NAMALWA (cell line): ENCODE results near the gene STAT2.
A peak's percentile ranks its signal among the peaks of the same experiment; 100 is the strongest.
"Not testable (repeated sequence)": the region's sequence is repeated elsewhere in the genome, so short reads cannot be mapped to it uniquely, and the experiment has no call there.

Experiments
- DNase-seq: peaks from one replicate; pipeline ENCODE4 v3.0.0-alpha.2; 2015; ENCODE audit warnings: low spot score

Gene STAT2

GRCh38 chr12:56359851-56360767 lies at the start of gene STAT2:
STAT2 (minus strand) TSS chr12:56360107; CDS start chr12:56356571, 3,536 bp downstream.
- peak; percentile 99 for DNase-seq

DNA sequence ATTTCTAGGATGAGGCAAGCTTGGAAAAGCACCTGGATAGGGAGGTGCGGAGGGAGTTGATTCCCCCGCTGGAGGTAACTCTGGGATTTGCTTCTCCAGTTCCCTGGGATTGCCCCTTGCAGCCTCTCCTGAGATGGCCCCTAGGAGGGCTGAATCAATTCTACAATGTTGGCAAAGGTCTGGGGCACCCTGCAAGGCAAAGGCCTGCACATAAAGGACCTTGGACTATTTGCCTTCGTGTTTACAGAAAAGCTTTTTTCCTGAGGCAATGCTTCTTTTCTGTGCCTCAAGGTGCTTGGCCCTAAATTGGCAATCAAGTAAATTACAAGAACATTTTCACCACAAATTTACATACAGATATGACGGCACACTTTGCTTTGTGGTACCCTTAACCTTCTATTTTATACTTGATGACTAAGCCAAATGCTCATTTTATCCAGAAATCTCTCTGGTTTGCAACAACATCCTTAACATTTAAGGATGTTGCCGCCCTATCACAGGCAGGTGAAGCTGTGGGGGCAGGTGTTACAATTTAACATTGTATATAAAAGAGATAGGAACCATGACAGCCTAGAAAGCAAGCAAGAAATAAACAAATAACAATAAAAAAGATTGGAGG lies 49.0 kb upstream of the STAT2 start:
- no peak for DNase-seq

- DNase-seq = not testable (repeated sequence)
Measured at GRCh38 chr12:56404227-56404626, 44.3 kb upstream of the STAT2 start.

DNA sequence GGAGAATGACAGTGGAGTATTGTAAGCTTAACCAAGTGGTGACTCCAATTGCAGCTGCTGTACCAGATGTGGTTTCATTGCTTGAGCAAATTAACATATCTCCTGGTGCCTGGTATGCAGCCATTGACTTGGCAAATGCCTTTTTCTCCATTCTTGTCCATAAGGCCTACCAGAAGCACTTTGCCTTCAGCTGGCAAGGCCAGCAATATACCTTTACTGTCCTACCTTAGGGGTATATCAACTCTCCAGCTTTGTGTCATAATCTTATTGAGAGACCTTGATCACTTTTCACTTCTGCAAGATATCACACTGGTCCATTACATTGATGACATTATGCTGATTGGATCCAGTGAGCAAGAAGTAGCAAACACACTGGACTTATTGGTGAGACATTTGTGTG lies 41.7 kb upstream of the STAT2 start:
- DNase-seq = not testable (repeated sequence)

DNA sequence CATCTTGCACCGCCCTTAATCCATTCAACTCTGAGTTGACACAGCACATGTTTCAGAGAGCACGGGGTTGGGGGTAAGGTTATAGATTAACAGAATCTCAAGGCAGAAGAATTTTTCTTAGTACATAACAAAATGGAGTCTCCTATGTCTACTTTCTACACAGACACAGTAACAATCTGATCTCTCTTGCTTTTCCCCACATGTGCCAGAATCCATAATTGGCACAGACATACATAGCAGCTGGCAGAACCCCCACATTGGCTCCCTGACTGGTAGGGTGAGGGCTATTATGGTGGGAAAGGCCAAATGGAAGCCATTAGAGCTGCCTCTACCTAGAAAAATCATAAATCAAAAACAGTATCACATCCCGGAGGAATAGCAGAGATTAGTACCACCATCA lies 41.2 kb upstream of the STAT2 start:
- DNase-seq = not testable (repeated sequence)

- DNase-seq = not testable (repeated sequence)
Measured at GRCh38 chr12:56399466-56399865, 39.6 kb upstream of the STAT2 start.

DNA sequence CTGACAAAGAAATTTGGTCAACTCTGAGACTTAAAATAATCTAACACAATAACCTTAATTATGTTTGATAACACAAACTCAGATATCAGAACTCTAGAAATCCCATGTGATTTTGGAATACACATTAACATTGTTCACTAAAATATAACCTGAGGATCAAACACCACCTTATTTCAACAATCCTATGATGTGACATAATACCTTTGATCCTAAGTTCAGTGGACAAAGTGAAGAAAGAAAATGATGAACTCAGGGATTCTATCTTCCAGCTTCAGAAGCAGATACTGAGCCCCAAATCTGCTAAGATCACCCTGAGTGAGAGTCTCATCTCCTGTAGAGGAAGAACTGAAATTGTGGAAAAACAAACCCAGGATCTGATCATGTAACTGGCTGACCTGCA lies 38.4 kb upstream of the STAT2 start:
- no peak for DNase-seq

DNA sequence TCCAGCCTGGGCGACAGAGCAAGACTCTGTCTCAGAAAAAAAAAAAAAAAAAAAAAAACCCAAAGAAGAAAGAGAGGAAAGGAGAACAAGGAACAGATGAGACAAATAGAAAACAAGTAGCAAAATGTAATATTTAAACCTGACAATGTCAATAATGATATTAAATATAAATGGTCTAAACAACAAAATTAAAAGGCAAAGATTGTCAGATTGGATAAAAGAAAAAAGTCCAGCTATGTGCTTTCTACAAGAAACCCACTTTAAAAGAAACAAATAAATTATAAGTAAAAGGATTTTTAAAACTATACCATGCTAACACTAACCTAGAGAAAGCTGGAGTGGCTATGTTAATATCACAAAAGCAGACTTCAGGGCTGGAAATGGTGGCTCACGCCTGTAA lies 32.4 kb upstream of the STAT2 start:
- DNase-seq = no peak

DNA sequence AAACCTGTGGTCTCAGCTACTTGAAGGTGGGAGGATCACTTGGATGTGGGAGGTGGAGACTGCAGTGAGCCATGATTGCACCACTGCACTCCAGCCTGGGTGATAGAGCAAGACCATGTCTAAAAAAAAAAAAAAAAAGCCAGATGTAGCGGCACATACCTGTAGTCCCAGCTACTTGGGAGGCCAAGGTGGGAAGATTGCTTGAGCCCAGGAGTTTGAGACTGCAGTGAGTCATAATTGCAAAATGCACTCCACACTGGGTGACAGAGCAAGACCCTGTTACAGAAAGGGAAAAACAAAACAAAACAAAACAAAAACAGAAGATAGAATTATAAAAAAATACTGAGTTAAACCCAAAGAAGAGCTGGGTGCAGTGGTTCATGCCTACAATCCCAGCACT lies 31.8 kb upstream of the STAT2 start:
- DNase-seq = no peak

- DNase-seq = no peak
Measured at GRCh38 chr12:56389412-56389811, 29.5 kb upstream of the STAT2 start.

DNA sequence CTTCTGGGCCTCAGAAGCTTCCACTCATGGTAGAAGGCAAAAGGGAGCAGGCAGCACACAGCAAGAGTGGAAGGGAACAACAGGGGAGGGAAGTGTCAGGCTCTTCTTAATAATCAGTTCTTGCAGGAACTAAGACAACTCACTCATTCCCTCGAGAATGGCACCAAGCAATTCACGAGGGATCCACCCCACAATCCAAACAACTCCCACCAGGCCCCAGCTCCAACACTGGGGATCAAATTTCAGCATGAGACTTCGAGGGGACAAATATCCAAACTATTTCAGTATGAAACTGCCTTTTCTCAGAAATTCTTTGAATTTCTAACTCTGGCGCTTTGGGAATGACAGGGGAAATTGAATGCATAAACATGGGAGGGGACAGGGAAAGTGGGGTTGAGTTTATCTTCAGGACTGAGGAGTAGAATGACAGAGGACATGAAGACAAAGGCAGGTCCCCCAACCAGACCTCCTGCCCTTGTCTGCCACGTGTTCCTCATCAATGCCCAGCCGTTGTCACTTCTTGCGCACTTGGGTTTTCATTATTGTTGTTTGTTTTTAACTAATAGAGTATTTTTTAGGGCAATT lies 27.3 kb upstream of the STAT2 start:
- no peak for DNase-seq

- DNase-seq = no peak
Measured at GRCh38 chr12:56385873-56386272, 26.0 kb upstream of the STAT2 start.

DNA sequence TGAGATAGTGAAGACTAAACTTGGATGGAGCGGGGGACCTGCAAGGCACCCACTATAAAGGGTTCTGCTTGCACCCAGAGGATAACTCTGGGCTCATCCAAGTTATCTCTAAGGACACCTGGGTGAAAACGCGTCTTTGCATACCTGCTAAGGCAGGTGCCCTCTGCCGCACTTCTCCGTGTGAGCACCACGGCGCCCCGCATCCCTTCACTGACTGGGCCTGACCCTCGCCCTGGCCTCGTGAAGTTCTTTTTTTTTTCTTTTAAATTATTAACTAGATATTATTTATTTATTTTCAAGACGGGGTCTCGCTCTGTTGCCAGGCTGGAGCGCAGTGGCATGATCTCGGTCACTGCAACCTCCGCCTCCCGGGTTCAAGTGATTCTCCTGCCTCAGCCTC lies 22.7 kb upstream of the STAT2 start:
- no peak for DNase-seq

- no peak for DNase-seq
Measured at GRCh38 chr12:56377989-56378316, 18.0 kb upstream of the STAT2 start.

- no peak for DNase-seq
Measured at GRCh38 chr12:56377310-56377988, 17.5 kb upstream of the STAT2 start.

- peak; percentile 91 for DNase-seq
Measured at GRCh38 chr12:56375598-56376434, 15.9 kb upstream of the STAT2 start.

- peak; percentile 52 for DNase-seq
Measured at GRCh38 chr12:56374726-56375597, 15.1 kb upstream of the STAT2 start.

DNA sequence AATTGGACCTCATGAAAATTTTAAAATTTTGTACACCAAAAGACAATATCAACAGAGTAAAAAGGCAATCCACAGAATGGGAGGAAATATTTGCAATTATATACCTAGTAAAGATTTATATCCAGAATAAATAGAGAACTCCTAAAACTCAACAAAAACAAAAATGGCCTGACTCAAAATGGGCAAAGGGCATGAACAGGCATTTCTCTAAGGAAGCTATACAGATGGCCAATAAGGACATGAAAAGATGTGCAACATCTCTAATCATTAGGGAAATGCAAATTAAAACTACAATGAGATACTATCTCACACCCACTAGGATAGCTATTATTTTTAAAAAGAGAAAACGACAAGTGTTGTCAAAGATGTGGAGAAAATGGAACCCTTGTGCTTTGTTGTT lies 13.6 kb upstream of the STAT2 start:
- no peak for DNase-seq

- DNase-seq = no peak
Measured at GRCh38 chr12:56366948-56367347, 7.0 kb upstream of the STAT2 start.

DNA sequence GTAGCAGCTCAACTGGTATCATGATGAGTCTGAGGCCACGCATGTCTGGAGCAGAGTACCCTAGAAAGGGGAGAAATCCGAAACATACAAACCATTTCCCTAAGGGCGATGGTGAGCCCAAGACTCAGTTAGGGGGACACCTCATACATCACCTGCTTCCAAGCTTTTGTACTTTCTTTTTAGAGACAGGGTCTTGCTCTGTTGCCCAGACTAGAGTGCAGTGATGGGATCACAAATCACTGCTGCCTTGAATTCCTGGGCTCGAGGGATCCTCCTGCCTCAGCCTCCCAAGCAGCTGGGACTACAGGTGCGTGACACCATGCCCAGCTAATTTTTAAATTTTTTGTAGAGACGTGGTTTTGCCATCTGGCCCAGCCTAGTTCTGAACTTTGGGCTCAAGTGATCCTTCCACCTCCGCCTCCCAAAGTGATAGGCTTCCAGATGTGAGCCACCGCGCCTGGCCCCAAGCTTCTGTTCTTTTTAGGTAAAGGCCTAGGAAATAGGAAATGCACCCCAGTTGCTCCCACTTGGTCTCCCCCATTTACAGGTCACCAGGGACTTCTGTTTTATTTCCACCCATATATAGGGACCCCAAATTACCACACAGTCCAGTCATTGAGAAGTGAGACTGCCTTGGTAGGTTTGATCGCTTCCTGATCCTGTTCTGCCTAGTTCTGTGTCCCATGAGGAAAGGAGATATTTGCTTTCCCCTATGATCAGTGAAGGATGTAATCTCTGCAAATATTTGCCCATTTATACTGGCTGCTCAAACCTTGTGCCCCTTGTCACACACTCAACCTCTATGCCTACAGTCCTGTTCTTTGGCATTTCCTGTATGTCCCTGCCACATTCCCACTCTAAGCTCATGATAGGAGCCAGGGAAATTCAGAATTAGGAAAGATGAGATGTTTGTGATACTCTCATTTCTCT lies 2.5 kb upstream of the STAT2 start, which contains the start of gene APOF:
TSS of gene APOF (minus strand) at position 728 of the 930 bp plus-strand sequence. CDS start at position 616, 112 bp downstream.
- DNase-seq = no peak
